Measurements from ENCODE around the gene PTP4A2. TPM values are rescaled to one million over a fixed set of nuclear protein-coding genes. Genes with fewer than 3 reads are reported as not detected.

Gene PTP4A2
- total and polyA plus RNA-seq, 2 of the 13 experiments (the other 11 are each of a cell fraction or from before 2014, with no cell fraction given) = 173 to 225 TPM

- TF ChIP-seq ZBTB8A (CRISPR knock-in tag; IDR thresholded peaks at IDR 0.05; ENCODE audit: borderline replicate concordance, low read depth) (peak; percentile 82; the same call in 1 of the 2 replicates), SNAPC2 (CRISPR knock-in tag; IDR thresholded peaks at IDR 0.05) (peak; percentile 93), NFE2 (CRISPR knock-in tag; IDR thresholded peaks at IDR 0.05) (peak; percentile 38; the same call in 1 of the 2 replicates), GABPB1 (CRISPR knock-in tag; IDR thresholded peaks at IDR 0.05) (peak; percentile 84), ZKSCAN5 (CRISPR knock-in tag; IDR thresholded peaks at IDR 0.05) (no peak), SPEN (CRISPR knock-in tag; IDR thresholded peaks at IDR 0.05; ENCODE audit: low read depth) (peak; percentile 95), ZNF430 (CRISPR knock-in tag; IDR thresholded peaks at IDR 0.05) (peak; percentile 99), ZNF282 (IDR thresholded peaks at IDR 0.05; ENCODE audit: partially characterized antibody) (no peak), ZNF724P (CRISPR knock-in tag; IDR thresholded peaks at IDR 0.05; ENCODE audit: borderline replicate concordance) (peak; percentile 87; the same call in 1 of the 2 replicates), NR2F1 (CRISPR knock-in tag; IDR thresholded peaks at IDR 0.05) (peak; percentile 83 to 91), CEBPG (CRISPR knock-in tag; IDR thresholded peaks at IDR 0.05) (peak; percentile 61), ZNF281 (CRISPR knock-in tag; IDR thresholded peaks at IDR 0.05; ENCODE audit: borderline replicate concordance) (peak; percentile 77), ZNF101 (CRISPR knock-in tag; IDR thresholded peaks at IDR 0.05; ENCODE audit: borderline replicate concordance, low read depth) (peak; percentile 94; the same call in 1 of the 2 replicates), ZNF614 (CRISPR knock-in tag; IDR thresholded peaks at IDR 0.05; ENCODE audit: borderline replicate concordance) (peak; percentile 79; the same call in 1 of the 2 replicates), ZNF44 (CRISPR knock-in tag; IDR thresholded peaks at IDR 0.05) (peak; percentile 98), ZNF251 (CRISPR knock-in tag; IDR thresholded peaks at IDR 0.05) (peak; percentile 98), ATAD3A (CRISPR knock-in tag; IDR thresholded peaks at IDR 0.05) (no peak), ZNF331 (CRISPR knock-in tag; IDR thresholded peaks at IDR 0.05) (peak; percentile 93), MAFG (CRISPR knock-in tag; IDR thresholded peaks at IDR 0.05) (no peak), ZNF777 (CRISPR knock-in tag; IDR thresholded peaks at IDR 0.05) (peak; percentile 63; the same call in 1 of the 2 replicates), ZNF775 (CRISPR knock-in tag; IDR thresholded peaks at IDR 0.05; ENCODE audit: borderline replicate concordance) (peak; percentile 86; the same call in 1 of the 2 replicates), DZIP1 (CRISPR knock-in tag; IDR thresholded peaks at IDR 0.05) (peak; percentile 88; the same call in 1 of the 2 replicates), ZNF75D (CRISPR knock-in tag; IDR thresholded peaks at IDR 0.05; ENCODE audit: borderline replicate concordance) (peak; percentile 81; the same call in 1 of the 2 replicates), TEAD2 (CRISPR knock-in tag; IDR thresholded peaks at IDR 0.05) (peak; percentile 84), ZNF703 (CRISPR knock-in tag; IDR thresholded peaks at IDR 0.05; ENCODE audit: borderline replicate concordance) (peak; percentile 52; the same call in 1 of the 2 replicates), DNMT1 (CRISPR knock-in tag; IDR thresholded peaks at IDR 0.05) (peak; percentile 91; the same call in 1 of the 2 replicates)
Measured at GRCh38 chr1:31938184-31938975, at the start of gene PTP4A2 (continued).

Measured in HepG2 (cell line).